ENCODE data around the gene GIMAP1. TPM values are rescaled to one million over a fixed set of nuclear protein-coding genes. Genes with fewer than 3 reads are reported as not detected.

Gene GIMAP1
- total and polyA plus RNA-seq, 2 of the 8 experiments (the other 6 are each of a cell fraction or from before 2014, with no cell fraction given) = not detected

DNA sequence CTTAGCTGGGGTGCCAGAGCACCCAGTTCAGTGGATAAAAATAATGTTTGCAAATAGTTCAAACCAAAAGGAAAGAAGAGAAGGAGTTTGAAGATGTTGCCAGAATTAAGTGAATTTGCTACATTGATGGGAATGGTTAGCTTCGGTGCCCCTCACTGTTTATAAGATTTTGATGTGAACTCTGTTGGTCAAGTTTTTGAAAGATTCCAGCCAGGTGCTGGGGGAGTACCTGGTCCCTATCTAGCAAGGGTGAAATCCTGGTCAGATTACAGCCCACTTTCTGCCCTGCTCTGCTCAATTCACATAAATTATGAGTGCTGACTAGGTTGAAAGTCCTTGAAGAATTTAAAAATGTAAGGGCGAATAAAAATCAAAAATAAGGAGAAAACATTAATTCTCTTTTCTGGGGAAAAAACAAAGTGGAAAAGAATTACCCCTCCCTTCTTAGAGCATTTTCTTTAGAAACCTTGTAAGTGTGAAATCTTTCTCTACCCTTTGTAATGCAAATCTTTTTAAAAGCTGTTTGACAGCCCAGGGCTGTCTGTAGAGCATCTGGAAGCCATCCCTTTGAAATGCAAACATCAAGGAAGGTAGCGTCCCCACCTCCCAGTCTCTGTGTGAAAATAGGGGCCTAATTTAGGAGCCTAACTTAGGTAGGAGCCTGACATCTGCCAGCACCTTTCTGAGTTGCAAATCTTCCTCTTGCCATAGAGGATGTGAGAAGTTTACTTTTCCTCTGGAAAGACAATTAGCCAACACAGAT, 19.4 kb downstream of the GIMAP1 start (continued):
- TF ChIP-seq, protein P1, sequence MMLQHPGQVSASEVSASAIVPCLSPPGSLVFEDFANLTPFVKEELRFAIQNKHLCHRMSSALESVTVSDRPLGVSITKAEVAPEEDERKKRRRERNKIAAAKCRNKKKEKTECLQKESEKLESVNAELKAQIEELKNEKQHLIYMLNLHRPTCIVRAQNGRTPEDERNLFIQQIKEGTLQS (IDR thresholded peaks at IDR 0.05; ENCODE audit: insufficient read depth, low read depth, low read length) = no peak
- TF ChIP-seq SIN3A (conservative IDR thresholded peaks at IDR 0.05 in 1 of 2, IDR thresholded peaks at IDR 0.05 in 1 of 2; ENCODE audit: low read depth in 1 of 2, low read length in 2 of 2) = peak; percentile 94
- TF ChIP-seq BCL11A (IDR thresholded peaks at IDR 0.05; ENCODE audit: low read depth in 2 of 2, low read length in 2 of 2) = peak; percentile 25 to 57
- TF ChIP-seq, protein P2, sequence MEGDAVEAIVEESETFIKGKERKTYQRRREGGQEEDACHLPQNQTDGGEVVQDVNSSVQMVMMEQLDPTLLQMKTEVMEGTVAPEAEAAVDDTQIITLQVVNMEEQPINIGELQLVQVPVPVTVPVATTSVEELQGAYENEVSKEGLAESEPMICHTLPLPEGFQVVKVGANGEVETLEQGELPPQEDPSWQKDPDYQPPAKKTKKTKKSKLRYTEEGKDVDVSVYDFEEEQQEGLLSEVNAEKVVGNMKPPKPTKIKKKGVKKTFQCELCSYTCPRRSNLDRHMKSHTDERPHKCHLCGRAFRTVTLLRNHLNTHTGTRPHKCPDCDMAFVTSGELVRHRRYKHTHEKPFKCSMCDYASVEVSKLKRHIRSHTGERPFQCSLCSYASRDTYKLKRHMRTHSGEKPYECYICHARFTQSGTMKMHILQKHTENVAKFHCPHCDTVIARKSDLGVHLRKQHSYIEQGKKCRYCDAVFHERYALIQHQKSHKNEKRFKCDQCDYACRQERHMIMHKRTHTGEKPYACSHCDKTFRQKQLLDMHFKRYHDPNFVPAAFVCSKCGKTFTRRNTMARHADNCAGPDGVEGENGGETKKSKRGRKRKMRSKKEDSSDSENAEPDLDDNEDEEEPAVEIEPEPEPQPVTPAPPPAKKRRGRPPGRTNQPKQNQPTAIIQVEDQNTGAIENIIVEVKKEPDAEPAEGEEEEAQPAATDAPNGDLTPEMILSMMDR (IDR thresholded peaks at IDR 0.05; ENCODE audit: control extremely low read depth in 1 of 3, insufficient read depth in 1 of 3, low read depth in 1 of 3, low read length in 3 of 3) = no peak
- TF ChIP-seq USF2 (IDR thresholded peaks at IDR 0.05; ENCODE audit: low read length) = no peak
- TF ChIP-seq JUN (IDR thresholded peaks at IDR 0.05; ENCODE audit: low read depth, low read length) = no peak
- TF ChIP-seq RXRA (IDR thresholded peaks at IDR 0.05; ENCODE audit: insufficient read depth, low read depth, low read length) = peak; percentile 77; the same call in 1 of the 2 replicates
- TF ChIP-seq EGR1 (IDR thresholded peaks at IDR 0.05; ENCODE audit: borderline replicate concordance, low read depth, low read length) = peak; percentile 56; the same call in 1 of the 2 replicates
- no peak for TF ChIP-seq RFX5 (IDR thresholded peaks at IDR 0.05; ENCODE audit: borderline replicate concordance, low read depth, low read length)
- TF ChIP-seq SP1 (IDR thresholded peaks at IDR 0.05; ENCODE audit: low read depth, low read length) = peak; percentile 58; the same call in 1 of the 2 replicates
- peak; percentile 63 for TF ChIP-seq ZNF274 (IDR thresholded peaks at IDR 0.05; ENCODE audit: borderline replicate concordance, extremely low read depth, low read length)
- TF ChIP-seq EP300 (IDR thresholded peaks at IDR 0.05; ENCODE audit: borderline replicate concordance in 1 of 2, low read depth in 2 of 2, low read length in 2 of 2) = peak in 1 of 2 experiments; percentile 89; a peak in 1 of 3 replicates

Data from H1 (cell line).